Esophagus (tissue), 2 donors: ENCODE data around the gene ZNF724. TPM values are rescaled to one million over a fixed set of nuclear protein-coding genes. Genes with fewer than 3 reads are reported as not detected.

Experiments used
- H3K27ac ChIP-seq, 2 donors: one replicate each; pipeline ENCODE4 v1.5.1; 2013; ENCODE audit warnings: low read depth in 2 of 2, mild to moderate bottlenecking in 2 of 2, inconsistent platforms in 1 of 2, low read length in 1 of 2, moderate library complexity in 1 of 2
- H3K27me3 ChIP-seq, 2 donors: one replicate each; pipeline ENCODE4 v1.6.1; 2013; ENCODE audit warnings: low read length in 2 of 2, control low read depth in 1 of 2, mild to moderate bottlenecking in 1 of 2; ENCODE audit not compliant: insufficient read depth in 2 of 2, control insufficient read depth in 1 of 2
- H3K36me3 ChIP-seq, 2 donors: one replicate each; pipeline ENCODE4 v1.6.1; 2013; ENCODE audit warnings: low read length in 1 of 2; ENCODE audit not compliant: control insufficient read depth in 2 of 2, insufficient read depth in 2 of 2
- H3K4me1 ChIP-seq, 2 donors: one replicate each; pipeline ENCODE4 v1.6.1; 2013; ENCODE audit warnings: low read length in 1 of 2; ENCODE audit not compliant: control insufficient read depth in 2 of 2, insufficient read depth in 2 of 2
- H3K4me3 ChIP-seq, 2 donors: one replicate each; pipeline ENCODE4 v1.5.1; 2013; ENCODE audit warnings: low read length in 2 of 2, mild to moderate bottlenecking in 2 of 2, low read depth in 1 of 2, moderate library complexity in 1 of 2
- H3K9me3 ChIP-seq, 2 donors: one replicate each; pipeline ENCODE4 v1.6.1; 2013; ENCODE audit warnings: mild to moderate bottlenecking in 2 of 2, low read depth in 1 of 2, low read length in 1 of 2, moderate library complexity in 1 of 2; ENCODE audit not compliant: control insufficient read depth in 2 of 2, insufficient read depth in 1 of 2
- WGBS, 2 donors: extraction: QIAGEN DNeasy Blood & Tissue Kit; methylation state at CpG; one replicate each; pipeline ENCODE4 v1.1.7; 2013; 5-methylcytosine and 5-hydroxymethylcytosine counted together
- polyA plus RNA-seq, 2 donors: library from polyadenylated mRNA; stranded (reverse); fragments of 200-250 nt; gene quantifications; one replicate each; pipeline ENCODE4 v1.2.3, GENCODE V29; 2013
- donor health status: healthy with polysubstance abuse.
- donor health status: Bipolar disorder and iron deficiency.

ZNF724 gene
- polyA plus RNA-seq, 2 donors = 0.52 to 1.3 TPM

- Histone ChIP-seq H3K4me3 (peak overlapping the region; percentile 94 to 100), H3K9me3 (no peaks in the 10 kb centered on the region)
- 0 to 1% methylated on average over 40 to 50 of the region's 50 CpGs for WGBS, 2 donors
Measured at GRCh38 chr19:23273590-23274412, 23.6 kb upstream of the ZNF724 start.

GRCh38 chr19:23273022-23273589, 22.9 kb upstream of the ZNF724 start:
- 1% methylated on average over 10 of the region's 10 CpGs for WGBS, 2 donors
- Histone ChIP-seq H3K27me3 (no peaks in the 10 kb centered on the region), H3K4me3 (peak overlapping the region; percentile 94 to 100), H3K36me3 (no peaks in the 10 kb centered on the region), H3K9me3 (no peaks in the 10 kb centered on the region), H3K4me1 (no peaks in the 10 kb centered on the region), H3K27ac (peak overlapping the region; percentile 85 to 94)

More at GRCh38 chr19:23273590-23274412, 23.6 kb upstream of the ZNF724 start:
- Histone ChIP-seq H3K27ac (peak overlapping the region; percentile 85 to 94), H3K4me1 (no peaks in the 10 kb centered on the region), H3K36me3 (no peaks in the 10 kb centered on the region), H3K27me3 (no peaks in the 10 kb centered on the region)

DNA sequence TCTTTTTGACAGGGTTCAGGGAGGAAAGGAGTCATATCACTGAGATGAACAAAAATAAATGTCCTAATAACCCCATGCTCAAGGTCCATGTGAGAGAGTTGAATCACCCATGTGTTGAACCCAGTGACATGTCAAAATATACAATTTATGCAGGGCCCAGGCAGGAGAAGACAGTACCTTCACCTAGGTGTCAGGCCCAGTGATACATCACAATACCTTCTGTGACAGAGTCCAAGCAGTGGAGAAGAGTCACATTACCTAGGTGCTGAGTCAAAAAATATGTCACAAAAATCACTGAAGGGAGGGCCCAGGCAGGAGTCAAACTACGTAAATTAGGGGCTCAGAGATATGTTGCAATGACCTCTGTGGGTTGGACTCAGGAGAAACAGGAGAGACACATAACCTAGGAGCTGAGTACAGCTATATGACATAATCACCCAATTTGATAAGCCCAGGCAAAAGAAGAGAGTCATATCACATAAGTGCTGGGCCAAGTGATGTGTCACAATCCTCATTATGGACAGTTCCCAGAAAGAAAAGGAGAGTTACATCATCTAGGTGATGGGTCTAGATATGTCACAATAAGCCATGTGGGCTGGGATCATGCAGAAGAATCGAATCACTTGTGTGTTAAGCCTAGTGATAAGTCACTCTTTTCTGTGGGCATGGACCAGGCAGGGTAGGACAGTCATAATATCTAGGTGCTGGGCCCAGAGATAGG, 13.8 kb upstream of the ZNF724 start:
- H3K4me3 ChIP-seq = no peak overlapping the region
- 84 to 93% methylated on average over 2 of the region's 2 CpGs for WGBS, 2 donors
- H3K9me3 ChIP-seq = peaks cover 0 to 2% of the 10 kb centered on the region in 2 donors
- H3K36me3 ChIP-seq = peaks cover 3 to 11% of the 10 kb centered on the region in 2 donors
- no peak overlapping the region for H3K27ac ChIP-seq
- no peaks in the 10 kb centered on the region for H3K4me1 ChIP-seq
- no peaks in the 10 kb centered on the region for H3K27me3 ChIP-seq

- Histone ChIP-seq H3K27ac (no peak overlapping the region), H3K4me1 (no peaks in the 10 kb centered on the region), H3K36me3 (peaks cover 3 to 11% of the 10 kb centered on the region in 2 donors), H3K9me3 (peaks cover 0 to 2% of the 10 kb centered on the region in 2 donors), H3K27me3 (no peaks in the 10 kb centered on the region), H3K4me3 (no peak overlapping the region)
- 66 to 67% methylated on average over 2 of the region's 2 CpGs for WGBS, 2 donors
Measured at GRCh38 chr19:23263396-23263795, 13.2 kb upstream of the ZNF724 start.

DNA sequence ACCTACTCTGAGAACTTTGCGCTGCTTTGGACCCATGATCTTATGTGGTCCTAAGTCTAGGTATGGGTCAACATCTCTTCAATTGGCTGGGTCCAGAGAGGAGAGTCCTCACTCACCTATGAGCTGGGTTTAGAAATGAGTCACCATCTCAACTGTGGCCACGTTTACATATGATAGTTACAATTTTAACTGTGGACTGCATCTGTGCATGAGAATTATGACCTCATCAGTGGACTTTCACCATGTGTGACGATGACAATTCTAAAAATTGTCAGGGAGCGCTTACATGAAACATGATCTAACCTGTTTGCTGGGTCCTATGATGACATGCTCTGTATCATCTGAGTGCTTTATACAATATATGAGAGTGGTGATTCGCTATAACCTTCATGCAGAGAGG, 12.7 kb upstream of the ZNF724 start:
- no peak overlapping the region for H3K4me3 ChIP-seq
- no peak overlapping the region for H3K27ac ChIP-seq
- peaks cover 0 to 2% of the 10 kb centered on the region in 2 donors for H3K9me3 ChIP-seq
- 84% methylated on average over 5 of the region's 5 CpGs for WGBS, 2 donors
- H3K36me3 ChIP-seq = peaks cover 3 to 10% of the 10 kb centered on the region in 2 donors
- H3K4me1 ChIP-seq = no peaks in the 10 kb centered on the region
- no peaks in the 10 kb centered on the region for H3K27me3 ChIP-seq

DNA sequence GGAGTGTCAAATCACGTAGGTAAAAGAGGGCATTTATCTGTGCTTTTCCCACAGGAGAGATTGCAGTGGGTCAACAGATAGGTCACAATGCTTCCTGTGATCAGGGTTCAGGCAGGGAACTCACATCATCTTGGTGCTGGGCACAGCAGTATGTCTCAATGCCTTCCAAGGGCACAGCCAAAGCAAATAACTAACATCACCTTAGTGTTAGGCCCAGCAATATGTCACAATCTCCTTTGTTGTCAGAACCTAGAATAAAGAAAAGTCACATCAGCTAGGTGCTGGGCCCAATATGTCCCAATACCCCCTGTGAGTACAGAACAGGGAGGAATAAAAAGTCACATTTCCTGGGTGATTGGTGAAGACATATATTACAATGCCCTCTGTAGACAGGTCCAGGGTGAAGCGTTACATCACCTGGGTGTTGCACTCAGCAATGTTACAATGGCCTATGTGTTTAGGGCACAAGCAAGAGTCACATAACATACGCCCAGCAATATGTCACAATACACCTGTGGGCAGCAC, 11.4 kb upstream of the ZNF724 start:
- Histone ChIP-seq H3K4me1 (no peaks in the 10 kb centered on the region), H3K27ac (no peak overlapping the region), H3K9me3 (peaks cover 0 to 2% of the 10 kb centered on the region in 2 donors), H3K36me3 (peaks cover 3 to 4% of the 10 kb centered on the region in 2 donors), H3K27me3 (no peaks in the 10 kb centered on the region), H3K4me3 (no peak overlapping the region)
- WGBS, 2 donors = 90 to 94% methylated on average over 3 of the region's 3 CpGs

DNA sequence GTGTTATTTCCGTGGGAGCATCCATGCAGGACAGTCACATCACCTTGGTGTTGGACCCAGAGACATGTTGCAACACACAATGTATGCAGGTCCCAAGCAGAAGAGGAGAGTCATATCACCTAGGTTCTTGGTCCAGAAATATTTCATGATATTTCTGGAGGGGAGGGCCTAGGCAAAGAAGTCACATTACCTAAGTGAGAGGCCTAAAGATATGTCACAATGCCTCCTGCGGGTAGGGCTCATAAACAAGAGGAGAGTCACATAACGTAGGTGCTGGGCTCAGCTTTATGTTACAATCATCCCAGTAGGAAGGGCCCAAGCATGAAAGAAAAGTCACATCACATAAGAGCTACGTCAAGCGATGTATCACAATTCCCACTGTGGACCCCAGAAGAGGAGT, 10.8 kb upstream of the ZNF724 start:
- H3K9me3 ChIP-seq = peaks cover 0 to 2% of the 10 kb centered on the region in 2 donors
- no peak overlapping the region for H3K4me3 ChIP-seq
- WGBS, 2 donors = 85 to 93% methylated on average over 5 of the region's 5 CpGs
- no peaks in the 10 kb centered on the region for H3K4me1 ChIP-seq
- peaks cover 3 to 4% of the 10 kb centered on the region in 2 donors for H3K36me3 ChIP-seq
- no peaks in the 10 kb centered on the region for H3K27me3 ChIP-seq
- H3K27ac ChIP-seq = no peak overlapping the region

DNA sequence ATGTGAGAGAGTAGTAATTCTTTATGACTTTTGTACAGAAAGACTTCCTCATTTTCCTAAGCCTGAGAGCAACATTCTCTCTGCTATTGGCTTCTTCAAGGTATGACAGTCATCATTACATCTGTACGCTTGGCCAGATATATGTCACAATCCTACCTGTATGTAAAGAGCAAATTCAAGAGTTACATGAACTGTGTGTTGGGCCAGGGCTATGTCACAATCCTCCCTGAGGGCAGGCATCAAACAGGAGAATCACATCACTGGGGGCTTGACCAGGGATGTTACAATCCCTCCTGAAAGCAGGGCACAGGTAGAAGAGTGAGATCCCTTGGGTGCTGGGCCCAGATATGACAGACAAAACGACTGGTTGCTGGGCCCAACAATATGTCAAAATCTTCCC, 9.8 kb upstream of the ZNF724 start:
- WGBS, 2 donors = 86 to 94% methylated on average over 2 of the region's 2 CpGs
- Histone ChIP-seq H3K4me1 (no peaks in the 10 kb centered on the region), H3K27ac (no peak overlapping the region), H3K27me3 (no peaks in the 10 kb centered on the region), H3K4me3 (no peak overlapping the region), H3K9me3 (peaks cover 0 to 2% of the 10 kb centered on the region in 2 donors), H3K36me3 (peaks cover 3 to 4% of the 10 kb centered on the region in 2 donors)

DNA sequence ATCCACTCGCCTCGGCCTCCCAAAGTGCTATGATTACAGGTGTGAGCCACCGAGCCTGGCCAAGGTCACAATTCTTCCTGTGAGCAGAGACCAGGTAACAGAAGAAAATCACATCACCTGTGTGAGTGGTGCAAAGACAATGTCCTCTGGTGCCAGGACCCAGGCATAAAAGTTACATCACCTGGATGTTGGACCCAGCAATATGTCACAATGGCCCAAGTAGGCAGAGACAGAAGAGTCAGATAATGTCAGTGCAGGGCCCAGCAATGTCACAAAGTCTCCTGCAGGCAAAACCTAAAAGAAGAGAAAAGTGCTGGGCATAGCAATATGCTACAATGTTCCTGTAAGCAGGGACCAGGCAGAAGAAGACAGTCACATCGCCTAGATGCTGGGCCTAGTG, 5.5 kb upstream of the ZNF724 start:
- 93 to 96% methylated on average over 4 of the region's 4 CpGs for WGBS, 2 donors
- no peaks in the 10 kb centered on the region for H3K27me3 ChIP-seq

More for the DNA sequence above, 5.5 kb upstream of the ZNF724 start:
- H3K4me3 ChIP-seq = no peak overlapping the region
- H3K4me1 ChIP-seq = no peaks in the 10 kb centered on the region
- H3K9me3 ChIP-seq = peaks cover 0 to 2% of the 10 kb centered on the region in 2 donors
- no peak overlapping the region for H3K27ac ChIP-seq
- H3K36me3 ChIP-seq = peaks cover 3 to 4% of the 10 kb centered on the region in 2 donors
